Retina (tissue), 1 donor: Measurements from ENCODE around the gene EMSY.
"Not testable (repeated sequence)": the region's sequence is repeated elsewhere in the genome, so short reads cannot be mapped to it uniquely, and the experiment has no call there.

ENCODE experiments used
- DNase-seq: peaks from one replicate; pipeline ENCODE4 v3.0.0-alpha.2; 2016

Gene EMSY

DNA sequence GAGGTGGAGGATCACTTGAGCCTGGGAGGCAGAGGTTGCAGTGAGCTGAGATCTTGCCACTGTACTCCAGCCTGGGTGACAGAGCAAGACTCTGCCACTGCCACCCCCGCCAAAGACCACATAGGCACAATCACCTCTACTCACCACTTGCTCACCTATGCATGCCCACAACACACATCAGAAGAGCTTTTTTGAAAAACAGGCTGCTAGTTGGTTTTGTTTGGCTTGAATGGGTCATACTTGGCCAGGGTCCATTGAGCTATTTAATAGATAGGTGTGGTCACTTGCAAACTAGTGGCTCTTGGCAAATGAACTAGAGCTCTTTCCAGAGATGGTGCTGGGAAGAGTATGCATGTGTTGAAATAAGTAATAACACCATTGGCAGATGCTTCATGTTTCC lies 80.1 kb downstream of the EMSY start:
- DNase-seq = no peak

DNA sequence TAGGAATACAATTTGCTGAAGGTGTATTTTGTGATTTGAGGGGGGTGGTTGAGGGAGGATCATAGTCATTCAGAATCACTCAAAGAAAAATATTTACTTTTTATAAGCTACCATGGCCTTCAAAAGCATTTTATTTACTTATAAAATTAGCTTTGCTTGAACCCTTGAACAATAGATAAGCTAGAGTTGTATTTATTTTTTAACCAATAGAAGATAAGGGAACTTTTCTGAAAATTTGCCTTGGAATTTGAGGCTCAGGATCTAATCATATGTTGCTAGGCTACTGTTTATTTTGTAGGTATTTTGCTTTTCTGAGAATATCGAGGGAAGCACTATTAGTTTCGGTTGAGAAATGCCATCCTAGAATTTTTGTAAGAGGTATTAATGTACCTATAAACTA lies 82.1 kb downstream of the EMSY start:
- no peak for DNase-seq

DNA sequence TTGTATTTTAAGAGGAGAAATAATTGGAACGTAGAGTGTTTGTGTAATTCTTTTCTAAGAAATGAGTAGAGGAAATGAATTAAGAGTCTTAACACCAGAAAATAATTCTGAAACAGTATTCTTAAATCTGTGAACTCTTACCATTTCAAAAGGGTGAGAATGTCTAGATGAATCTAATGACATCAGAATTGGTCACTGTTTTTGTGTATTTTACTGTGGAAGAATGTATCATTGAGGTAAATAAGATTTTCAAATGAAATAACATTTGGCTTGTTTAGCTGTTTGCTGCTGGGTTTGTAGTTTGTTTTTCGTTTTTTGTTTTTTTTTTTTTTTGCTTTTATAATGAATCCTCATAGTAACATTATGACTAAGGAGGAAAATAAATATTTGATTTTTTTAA lies 97.6 kb downstream of the EMSY start:
- no peak for DNase-seq

- DNase-seq = no peak
Measured at GRCh38 chr11:76543006-76543703, 98.3 kb downstream of the EMSY start.

DNA sequence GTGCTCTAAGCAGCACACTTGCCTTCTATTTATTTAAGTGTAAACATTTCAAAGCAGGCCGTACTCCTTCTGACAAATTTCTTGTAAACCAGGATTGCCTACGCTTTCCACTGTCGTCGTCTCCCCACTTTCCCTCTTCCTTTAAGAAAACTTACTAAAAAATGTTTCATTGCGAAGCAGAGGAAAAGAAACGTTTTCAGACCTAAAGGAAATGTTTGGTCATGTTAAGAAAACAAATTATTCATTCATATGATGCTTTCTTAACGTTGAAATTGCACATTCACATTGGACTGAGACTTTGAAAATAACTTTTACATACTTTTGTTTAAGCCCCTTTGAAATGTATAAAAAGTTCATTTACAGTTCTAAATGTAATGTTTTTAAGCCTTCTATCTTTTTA lies 106.0 kb downstream of the EMSY start:
- DNase-seq = no peak

DNA sequence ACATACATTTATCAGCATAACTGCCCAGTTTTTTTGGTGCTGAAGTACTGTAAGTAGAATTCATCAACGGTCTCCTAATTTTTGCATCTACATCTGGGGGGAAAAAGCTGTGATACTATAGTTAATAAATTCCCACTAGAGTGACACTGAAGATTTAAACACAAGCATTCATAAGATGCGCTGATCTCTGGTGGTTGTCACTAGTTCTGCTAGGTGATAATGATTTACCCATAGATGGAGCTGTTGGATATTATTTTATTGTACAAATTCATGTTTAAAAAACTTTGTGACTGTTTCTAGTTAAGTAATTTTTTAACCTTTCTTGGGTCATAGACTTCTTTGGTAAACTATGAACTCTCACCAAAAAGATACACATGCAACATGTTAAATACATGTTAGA lies 106.6 kb downstream of the EMSY start:
- no peak for DNase-seq

DNA sequence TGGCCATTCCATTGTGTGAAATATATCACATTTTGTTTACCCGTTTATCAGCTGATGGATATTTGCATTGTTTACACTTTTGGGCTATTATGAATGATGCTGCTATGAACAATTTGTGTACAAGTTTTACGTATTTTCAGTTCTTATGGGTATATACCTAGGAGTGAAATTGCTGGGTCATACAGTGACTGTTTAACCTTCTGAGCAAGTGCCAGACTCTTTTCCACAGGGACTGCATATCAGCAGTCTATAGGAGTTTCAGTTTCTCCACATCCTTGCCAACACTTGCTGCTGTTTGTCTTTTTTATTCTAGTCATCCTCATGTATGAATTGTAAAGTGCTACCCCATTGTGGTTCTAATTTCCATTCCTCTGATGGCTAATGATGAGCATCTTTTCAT lies 108.2 kb downstream of the EMSY start:
- DNase-seq = no peak

- no peak for DNase-seq
Measured at GRCh38 chr11:76553554-76554476, 109.0 kb downstream of the EMSY start.

- no peak for DNase-seq
Measured at GRCh38 chr11:76554767-76555166, 109.9 kb downstream of the EMSY start.

DNA sequence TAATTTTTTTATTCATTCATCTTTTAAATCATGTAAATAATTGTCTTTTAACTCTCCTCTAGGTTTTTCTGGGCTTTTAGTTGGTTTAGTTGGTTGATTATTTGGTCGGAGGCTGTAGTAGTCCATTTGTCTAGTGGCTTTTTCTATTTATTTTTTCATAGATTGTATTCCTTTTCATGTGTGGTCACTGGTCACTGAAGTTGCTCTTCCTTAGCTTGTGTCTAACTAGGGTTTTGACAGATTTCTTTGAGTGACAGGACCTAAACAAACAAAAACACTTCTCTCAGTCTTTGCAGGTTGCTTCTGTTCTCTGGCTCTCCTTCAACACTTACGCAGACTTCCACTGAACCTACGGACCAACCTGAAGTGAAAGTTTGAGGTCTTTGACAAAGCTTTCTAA lies 112.6 kb downstream of the EMSY start:
- no peak for DNase-seq

- no peak for DNase-seq
Measured at GRCh38 chr11:76558473-76558872, 113.7 kb downstream of the EMSY start.

GRCh38 chr11:76558891-76559290 lies 114.1 kb downstream of the EMSY start:
- no peak for DNase-seq

DNA sequence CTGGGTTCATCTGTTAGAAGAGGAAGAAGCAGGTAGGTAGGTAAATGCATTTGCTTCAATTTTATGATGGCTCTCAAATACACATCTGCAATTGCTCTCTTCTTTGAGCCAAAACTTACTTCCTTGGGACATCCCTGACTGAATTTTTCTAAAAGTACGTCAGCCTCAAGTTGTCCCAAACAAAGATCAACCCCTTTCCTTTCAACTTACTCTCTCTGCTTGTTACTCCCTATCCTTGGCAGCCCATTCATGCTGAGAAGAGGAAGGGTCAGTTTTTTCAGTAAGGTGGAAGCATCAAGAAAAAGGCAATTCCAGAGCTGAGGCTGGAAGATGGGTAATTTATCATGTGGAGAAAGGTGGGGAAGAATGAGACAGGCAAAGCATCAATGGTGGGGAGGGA lies 114.5 kb downstream of the EMSY start:
- DNase-seq = no peak

DNA sequence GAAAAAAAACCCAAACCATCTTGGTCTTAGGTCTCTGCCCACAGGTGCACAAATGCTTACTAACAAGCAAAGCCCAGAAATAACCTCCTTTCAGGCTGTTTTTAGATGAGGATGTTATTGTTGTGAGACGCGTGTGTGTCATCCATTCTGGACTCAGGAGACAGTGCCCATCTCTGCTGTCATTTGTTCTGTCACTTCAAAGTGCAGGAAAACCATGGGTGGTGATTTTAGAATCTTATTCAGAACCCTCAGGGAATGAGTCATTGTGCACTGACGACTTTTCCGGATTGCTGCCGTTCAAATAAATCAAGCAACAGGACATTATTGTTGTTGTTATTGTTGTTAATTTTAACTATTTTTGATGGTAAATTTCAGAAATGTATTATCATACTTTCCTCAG lies 115.4 kb downstream of the EMSY start:
- DNase-seq = no peak

- no peak for DNase-seq
Measured at GRCh38 chr11:76561245-76561644, 116.4 kb downstream of the EMSY start.

DNA sequence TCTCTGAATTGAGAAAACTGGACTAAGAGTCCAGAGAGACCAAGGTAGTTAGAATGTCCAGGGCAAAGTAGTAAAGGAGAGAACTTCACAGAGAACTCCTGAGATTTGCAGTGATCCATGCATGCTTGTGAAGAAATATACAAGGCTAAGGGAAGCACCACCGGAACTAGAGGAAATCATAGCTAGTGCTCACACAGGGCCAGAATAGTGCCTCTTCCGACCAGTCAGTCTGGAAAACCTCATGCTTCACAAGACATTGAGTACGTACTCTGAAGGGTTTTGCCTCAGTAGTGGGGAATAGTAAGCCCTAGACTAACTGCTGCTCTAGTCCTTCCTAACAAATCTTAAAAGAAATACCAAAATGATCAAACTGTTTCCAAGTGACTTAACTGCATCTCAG lies 117.7 kb downstream of the EMSY start:
- no peak for DNase-seq

- DNase-seq = no peak
Measured at GRCh38 chr11:76564364-76564763, 119.5 kb downstream of the EMSY start.

- DNase-seq = no peak
Measured at GRCh38 chr11:76566811-76567210, 122.0 kb downstream of the EMSY start.

- DNase-seq = no peak
Measured at GRCh38 chr11:76567261-76567660, 122.4 kb downstream of the EMSY start.

- DNase-seq = no peak
Measured at GRCh38 chr11:76568139-76568538, 123.3 kb downstream of the EMSY start.

DNA sequence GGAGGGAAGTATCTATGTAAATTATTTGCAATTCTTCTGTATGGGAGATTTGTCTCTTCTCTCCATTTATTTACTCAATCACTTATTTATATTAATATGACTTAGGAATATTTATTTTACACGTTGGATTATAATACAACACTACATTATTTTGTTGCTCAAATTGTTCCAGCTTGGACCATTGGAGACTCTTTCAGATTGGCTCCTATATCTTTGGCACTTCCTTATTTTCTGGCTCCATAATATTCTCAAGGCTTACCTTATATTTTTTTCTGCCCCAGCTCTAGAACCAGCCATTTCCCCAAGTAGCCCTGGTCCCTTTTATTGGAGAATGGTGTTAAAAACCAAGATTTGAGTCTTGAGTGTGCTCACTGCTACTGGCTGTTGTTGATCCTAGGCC lies 123.8 kb downstream of the EMSY start:
- no peak for DNase-seq

- DNase-seq = not testable (repeated sequence)
Measured at GRCh38 chr11:76572181-76572875, 127.5 kb downstream of the EMSY start.

- DNase-seq = no peak
Measured at GRCh38 chr11:76574406-76574805, 129.6 kb downstream of the EMSY start.

GRCh38 chr11:76574879-76575278 lies 130.1 kb downstream of the EMSY start:
- DNase-seq = no peak
